DOHH2 (cell line): ENCODE measurements around the gene HDAC8.

Experiments used
- CTCF ChIP-seq: fragments of 200-600 bp; sonication (generic); IDR thresholded peaks from one replicate; pipeline ENCODE4 v1.5.1; 2014; ENCODE audit warnings: antibody characterized with exemption, mild to moderate bottlenecking, low read depth, low read length; ENCODE audit not compliant: poor library complexity, severe bottlenecking
- EZH2phosphoT487 ChIP-seq: fragments of 200-600 bp; sonication (generic); IDR thresholded peaks from 2 replicates; pipeline ENCODE4 v1.6.1; 2017; ENCODE audit warnings: borderline replicate concordance, mild to moderate bottlenecking, antibody characterized with exemption, low read length, moderate library complexity, mixed read lengths

DNA sequence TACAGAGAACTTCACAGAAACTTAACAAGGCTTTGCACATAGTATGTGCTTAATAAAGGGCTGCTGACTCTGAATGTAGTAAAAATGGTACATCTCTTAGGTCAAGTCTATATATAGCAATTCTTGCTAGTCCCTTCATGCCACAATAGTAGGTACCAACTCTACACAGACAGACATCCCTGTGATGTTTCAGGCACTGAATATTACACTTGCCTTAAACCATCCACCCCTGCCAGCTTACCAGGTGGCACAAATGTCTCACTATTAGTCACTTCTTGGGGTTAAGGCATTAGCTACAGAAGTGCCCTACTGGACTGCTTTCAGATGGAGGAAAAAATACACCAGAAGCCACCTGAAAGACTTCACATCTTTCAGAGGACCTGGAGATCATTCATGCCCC is 180.6 kb downstream of the HDAC8 start:
- TF ChIP-seq EZH2phosphoT487 = no peak
- no peak for TF ChIP-seq CTCF
